RCC 7860 (cell line): ENCODE results near the gene PCDHGA7.
A peak's percentile ranks its signal among the peaks of the same experiment; 100 is the strongest.
"Not testable (repeated sequence)": the region's sequence is repeated elsewhere in the genome, so short reads cannot be mapped to it uniquely, and the experiment has no call there.

Source experiments
- DNase-seq: peaks from one replicate; pipeline ENCODE4 v3.0.0-alpha.2; 2015; ENCODE audit warnings: low spot score
- FAIRE-seq: peaks from 2 replicates; lab custom pipeline; 2012; peaks lifted over from hg19 to GRCh38; lab: Jason Lieb, UNC

PCDHGA7 gene

GRCh38 chr5:141382469-141383294 lies at the start of gene PCDHGA7:
Gene PCDHGA7 (plus strand): TSS chr5:141382742. CDS start chr5:141382900, 158 bp downstream.
- DNase-seq (no peak), FAIRE-seq (no peak)

- no peak for FAIRE-seq
Measured at GRCh38 chr5:141338538-141339306, 43.8 kb upstream of the PCDHGA7 start, which contains the start of gene PCDHGA2. Gene PCDHGA2 (plus strand): TSS chr5:141338760.

GRCh38 chr5:141340781-141341354 lies 41.7 kb upstream of the PCDHGA7 start:
- FAIRE-seq, DNase-seq: not testable (repeated sequence)

More at GRCh38 chr5:141338538-141339306, 43.8 kb upstream of the PCDHGA7 start, which contains the start of gene PCDHGA2:
- no peak for DNase-seq

- FAIRE-seq, result no peak
- no peak for DNase-seq
Measured at GRCh38 chr5:141342773-141343172, 39.8 kb upstream of the PCDHGA7 start.

- FAIRE-seq, result no peak
- DNase-seq, result no peak
Measured at GRCh38 chr5:141343242-141343952, 39.1 kb upstream of the PCDHGA7 start, which contains the start of gene PCDHGA3. Gene PCDHGA3 (plus strand): TSS chr5:141343829. CDS start chr5:141344034, 205 bp downstream.

GRCh38 chr5:141343953-141344463 lies 38.5 kb upstream of the PCDHGA7 start:
- DNase-seq (no peak), FAIRE-seq (no peak)

GRCh38 chr5:141345327-141345726 lies 37.2 kb upstream of the PCDHGA7 start:
- DNase-seq, result no peak
- FAIRE-seq, result no peak

- FAIRE-seq, DNase-seq: not testable (repeated sequence)
Measured at GRCh38 chr5:141346017-141346416, 36.5 kb upstream of the PCDHGA7 start.

- DNase-seq (no peak), FAIRE-seq (no peak)
Measured at GRCh38 chr5:141349917-141350619, 32.5 kb upstream of the PCDHGA7 start, which contains the start of gene PCDHGB1. Gene PCDHGB1 (plus strand): TSS chr5:141350099. CDS start chr5:141350261, 162 bp downstream.

- FAIRE-seq (no peak), DNase-seq (no peak)
Measured at GRCh38 chr5:141351591-141351990, 31.0 kb upstream of the PCDHGA7 start.

GRCh38 chr5:141354900-141355469 lies 27.6 kb upstream of the PCDHGA7 start, which contains the start of gene PCDHGA4:
Gene PCDHGA4 (plus strand): TSS chr5:141355021. CDS start chr5:141355108, 87 bp downstream.
- no peak for DNase-seq
- no peak for FAIRE-seq

- DNase-seq (no peak), FAIRE-seq (no peak)
Measured at GRCh38 chr5:141355641-141356040, 26.9 kb upstream of the PCDHGA7 start.

- DNase-seq (no peak), FAIRE-seq (no peak)
Measured at GRCh38 chr5:141356133-141356532, 26.4 kb upstream of the PCDHGA7 start.

GRCh38 chr5:141356950-141357349 lies 25.6 kb upstream of the PCDHGA7 start:
- FAIRE-seq (no peak), DNase-seq (no peak)

GRCh38 chr5:141359790-141360426 lies 22.6 kb upstream of the PCDHGA7 start, which contains the start of gene PCDHGB2:
Gene PCDHGB2 (plus strand): TSS chr5:141359994. CDS start chr5:141360136, 142 bp downstream.
- no peak for DNase-seq
- peak; percentile 2 for FAIRE-seq

- FAIRE-seq, result no peak
- no peak for DNase-seq
Measured at GRCh38 chr5:141360685-141361084, 21.9 kb upstream of the PCDHGA7 start.

GRCh38 chr5:141362719-141363118 lies 19.8 kb upstream of the PCDHGA7 start:
- no peak for FAIRE-seq
- DNase-seq, result no peak

GRCh38 chr5:141363952-141364660 lies 18.4 kb upstream of the PCDHGA7 start, which contains the start of gene PCDHGA5:
Gene PCDHGA5 (plus strand): TSS chr5:141364162. CDS start chr5:141364331, 169 bp downstream.
- no peak for DNase-seq
- no peak for FAIRE-seq
